ENCODE data around the gene STK16.

DNA sequence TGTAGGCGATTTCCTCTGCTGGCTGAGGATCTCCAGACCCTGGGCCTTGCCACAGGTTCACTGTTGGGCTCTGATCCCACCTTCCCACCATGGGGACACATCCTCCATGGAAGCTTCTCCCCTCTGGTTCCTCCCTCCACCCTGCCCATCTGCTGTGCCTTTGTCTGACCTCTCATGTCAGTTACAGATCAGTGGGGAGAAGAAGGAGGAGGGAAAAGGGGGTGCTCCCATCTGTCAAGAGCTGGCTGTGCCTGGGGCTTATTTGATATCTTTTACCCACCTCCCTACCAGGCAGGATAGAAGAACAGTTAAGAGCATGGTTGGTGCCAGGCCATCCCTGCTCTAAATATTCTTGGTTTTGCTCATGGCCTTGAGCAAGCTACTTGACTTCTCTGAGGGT lies 21.6 kb downstream of the STK16 start:
- TF ChIP-seq POLR2A (IDR thresholded peaks at IDR 0.05; ENCODE audit: low read length) (no peak), GATA1 (IDR thresholded peaks at IDR 0.05; ENCODE audit: low read depth, low read length) (no peak)

All from erythroblast (primary cell).